ENCODE data around the gene CALN1.
"Not testable (repeated sequence)": the region's sequence is repeated elsewhere in the genome, so short reads cannot be mapped to it uniquely, and the experiment has no call there.

Gene CALN1

DNA sequence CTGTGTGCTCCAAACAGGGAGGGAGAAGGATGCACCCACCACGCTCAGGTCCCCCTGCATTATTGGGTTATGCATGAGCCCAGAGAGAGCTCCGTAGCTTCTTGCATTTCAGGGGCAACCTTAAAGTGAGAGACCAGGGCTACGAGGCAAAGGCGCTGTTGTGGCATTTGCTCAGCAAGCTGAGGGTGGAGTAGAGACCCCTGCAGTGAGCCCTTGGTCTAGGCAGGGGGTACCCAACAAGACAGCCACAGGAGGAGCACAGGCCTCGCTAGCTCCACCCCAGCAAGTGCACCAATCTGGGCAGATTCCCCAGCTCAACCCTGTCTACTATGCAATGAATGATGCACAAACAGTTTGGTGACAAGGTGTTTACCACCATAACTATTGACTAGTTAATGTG is 198.4 kb downstream of the CALN1 start:
- H3K27me3 ChIP-seq (ENCODE audit: low read depth), result no peaks in the 10 kb centered on the region
- in situ Hi-C loops (cut with MboI; ENCODE audit: low sequenced_read_pairs), result no loop called here
- no peaks in the 10 kb centered on the region for H3K4me1 ChIP-seq
- H3K9me3 ChIP-seq, result no peaks in the 10 kb centered on the region
- no peak overlapping the region for H3K4me3 ChIP-seq
- H3K36me3 ChIP-seq (replicated peaks), result no peaks in the 10 kb centered on the region
- no peak for DNase-seq (ENCODE audit: low spot score in 2 of 2)

DNA sequence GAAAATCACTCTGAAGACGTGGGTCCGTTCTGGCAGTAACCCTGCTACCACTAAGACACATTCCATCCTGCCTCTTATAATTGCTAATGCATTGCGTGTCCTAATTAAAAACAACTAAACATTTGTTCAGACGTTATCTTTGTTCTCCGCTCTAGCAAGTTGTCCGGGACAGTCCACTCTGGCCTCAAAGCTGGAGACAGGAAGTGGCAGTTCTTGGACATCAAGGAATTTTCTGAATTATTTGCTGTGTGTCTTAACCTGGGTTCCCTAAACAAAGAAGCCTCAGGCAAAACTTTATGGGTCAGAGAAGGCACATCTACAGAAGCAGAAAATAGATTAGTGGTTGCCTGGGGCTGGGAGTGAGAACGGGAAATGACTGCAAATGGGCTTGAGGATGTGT is 199.1 kb downstream of the CALN1 start:
- DNase-seq (ENCODE audit: low spot score in 2 of 2), result no peak
- in situ Hi-C loops (cut with MboI; ENCODE audit: low sequenced_read_pairs), result no loop called here

DNA sequence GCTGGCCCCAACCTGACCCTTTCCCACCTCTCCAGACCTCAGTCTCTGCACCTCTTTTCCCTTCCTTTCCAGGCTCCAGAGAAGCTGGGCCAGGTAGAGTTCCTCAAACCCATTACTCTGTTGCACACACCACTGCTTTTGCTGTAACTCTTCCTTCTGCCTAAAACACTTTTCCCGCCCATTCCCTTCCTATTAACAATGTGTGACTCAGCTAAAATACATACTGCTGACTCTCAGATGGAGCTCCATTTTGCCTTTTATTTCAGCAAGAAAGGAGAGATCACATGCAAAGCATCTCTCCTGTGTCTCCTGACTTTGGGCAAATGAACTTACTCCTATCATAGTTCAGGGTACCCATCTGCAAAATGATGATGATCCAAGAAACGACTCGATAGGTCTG is 201.0 kb downstream of the CALN1 start:
- Histone ChIP-seq H3K4me1 (no peaks in the 10 kb centered on the region), H3K4me3 (no peak overlapping the region), H3K9me3 (no peaks in the 10 kb centered on the region), H3K27me3 (ENCODE audit: low read depth) (no peaks in the 10 kb centered on the region), H3K36me3 (replicated peaks) (no peaks in the 10 kb centered on the region)
- in situ Hi-C loops (cut with MboI; ENCODE audit: low sequenced_read_pairs), result no loop called here
- DNase-seq (ENCODE audit: low spot score in 2 of 2), result no peak

More for the DNA sequence above, 199.1 kb downstream of the CALN1 start:
- Histone ChIP-seq H3K4me3 (no peak overlapping the region), H3K4me1 (no peaks in the 10 kb centered on the region), H3K27me3 (ENCODE audit: low read depth) (no peaks in the 10 kb centered on the region), H3K36me3 (replicated peaks) (no peaks in the 10 kb centered on the region), H3K9me3 (no peaks in the 10 kb centered on the region)

DNA sequence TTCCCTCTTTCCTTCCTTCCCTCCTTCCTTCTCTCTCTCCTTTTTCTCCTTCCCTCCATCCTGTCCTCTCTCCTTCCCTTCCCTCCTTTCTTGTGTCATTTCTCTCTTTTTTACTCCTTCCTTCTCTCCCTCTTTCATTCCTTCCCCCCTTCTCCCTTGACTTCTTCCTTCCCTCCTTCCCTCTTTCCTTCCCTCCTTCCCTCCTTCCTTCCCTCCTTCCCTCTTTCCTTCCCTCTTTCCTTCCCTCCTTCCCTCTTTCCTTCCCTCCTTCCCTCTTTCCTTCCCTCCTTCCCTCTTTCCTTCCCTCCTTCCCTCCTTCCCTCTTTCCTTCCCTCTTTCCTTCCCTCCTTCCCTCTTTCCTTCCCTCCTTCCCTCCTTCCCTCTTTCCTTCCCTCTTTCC is 203.1 kb downstream of the CALN1 start:
- H3K4me1 ChIP-seq; H3K27me3 ChIP-seq (ENCODE audit: low read depth); H3K9me3 ChIP-seq; H3K4me3 ChIP-seq; in situ Hi-C loops (cut with MboI; ENCODE audit: low sequenced_read_pairs); H3K36me3 ChIP-seq (replicated peaks); DNase-seq (ENCODE audit: low spot score in 2 of 2): not testable (repeated sequence)

DNA sequence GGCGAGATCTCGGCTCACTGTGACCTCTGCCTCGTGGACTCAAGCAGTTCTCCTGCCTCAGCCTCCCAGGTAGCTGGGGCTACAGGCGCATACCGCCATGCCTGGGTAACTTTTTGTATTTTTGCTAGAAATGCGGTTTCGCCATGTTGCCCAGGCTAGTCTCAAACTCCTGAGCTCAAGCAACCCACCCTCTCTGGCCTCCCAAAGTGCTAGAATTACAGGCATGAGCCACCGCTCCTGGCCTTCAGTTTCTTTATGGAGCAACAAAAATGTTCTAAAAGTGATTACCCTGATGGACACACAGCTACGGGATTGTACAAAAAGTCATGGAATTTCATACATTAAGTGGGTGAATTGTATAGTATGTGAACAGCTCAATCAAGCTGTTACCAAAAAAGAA is 216.0 kb downstream of the CALN1 start:
- no peaks in the 10 kb centered on the region for H3K9me3 ChIP-seq
- no peaks in the 10 kb centered on the region for H3K27me3 ChIP-seq (ENCODE audit: low read depth)
- no peak overlapping the region for H3K4me3 ChIP-seq
- H3K36me3 ChIP-seq (replicated peaks), result no peaks in the 10 kb centered on the region
- no peak for DNase-seq (ENCODE audit: low spot score in 2 of 2)
- in situ Hi-C loops (cut with MboI; ENCODE audit: low sequenced_read_pairs), result no loop called here
- H3K4me1 ChIP-seq, result no peaks in the 10 kb centered on the region

DNA sequence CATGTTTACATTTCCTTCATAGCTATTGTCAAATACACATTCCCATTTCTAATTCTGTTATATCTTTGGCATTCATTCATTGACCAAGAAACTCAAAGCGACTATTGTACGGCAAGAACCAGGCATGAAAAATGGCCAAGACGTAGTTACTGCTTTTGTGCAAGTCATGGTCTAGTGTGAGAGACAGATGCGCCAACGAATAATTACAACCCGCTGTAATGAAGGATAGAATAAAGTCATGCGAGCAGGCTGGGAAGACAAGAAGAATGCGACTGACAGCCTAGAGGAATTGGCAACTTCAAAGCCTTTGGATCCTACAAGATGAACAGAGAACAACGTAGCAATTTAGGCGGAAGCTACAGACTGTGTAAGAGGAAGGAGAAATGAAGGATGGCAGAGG is 221.2 kb downstream of the CALN1 start:
- no peaks in the 10 kb centered on the region for H3K4me1 ChIP-seq
- no peak overlapping the region for H3K4me3 ChIP-seq
- no peaks in the 10 kb centered on the region for H3K27me3 ChIP-seq (ENCODE audit: low read depth)
- in situ Hi-C loops (cut with MboI; ENCODE audit: low sequenced_read_pairs), result no loop called here
- H3K9me3 ChIP-seq, result no peaks in the 10 kb centered on the region
- no peaks in the 10 kb centered on the region for H3K36me3 ChIP-seq (replicated peaks)
- no peak for DNase-seq (ENCODE audit: low spot score in 2 of 2)

DNA sequence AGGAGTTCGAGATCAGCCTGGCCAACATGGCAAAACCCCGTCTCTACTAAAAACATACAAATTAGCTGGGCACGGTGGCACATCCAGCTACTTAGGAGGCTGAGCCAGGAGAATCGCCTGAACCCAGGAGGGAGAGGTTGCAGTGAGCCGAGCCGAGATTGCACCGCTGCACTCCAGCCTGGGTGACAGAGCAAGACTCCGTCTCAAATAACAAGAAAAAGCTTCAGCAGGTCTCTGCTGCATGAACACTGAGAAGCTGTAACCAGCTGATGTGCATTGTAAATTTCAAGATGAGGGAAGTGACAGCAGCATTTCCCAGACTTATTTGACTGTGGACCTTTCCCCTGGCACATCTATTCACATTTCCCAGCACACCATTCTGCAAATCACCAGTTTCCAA is 222.0 kb downstream of the CALN1 start:
- H3K27me3 ChIP-seq (ENCODE audit: low read depth), result no peaks in the 10 kb centered on the region
- no peaks in the 10 kb centered on the region for H3K4me1 ChIP-seq
- DNase-seq (ENCODE audit: low spot score in 2 of 2), result no peak
- H3K9me3 ChIP-seq, result no peaks in the 10 kb centered on the region
- no peak overlapping the region for H3K4me3 ChIP-seq
- H3K36me3 ChIP-seq (replicated peaks), result no peaks in the 10 kb centered on the region
- in situ Hi-C loops (cut with MboI; ENCODE audit: low sequenced_read_pairs), result no loop called here

DNA sequence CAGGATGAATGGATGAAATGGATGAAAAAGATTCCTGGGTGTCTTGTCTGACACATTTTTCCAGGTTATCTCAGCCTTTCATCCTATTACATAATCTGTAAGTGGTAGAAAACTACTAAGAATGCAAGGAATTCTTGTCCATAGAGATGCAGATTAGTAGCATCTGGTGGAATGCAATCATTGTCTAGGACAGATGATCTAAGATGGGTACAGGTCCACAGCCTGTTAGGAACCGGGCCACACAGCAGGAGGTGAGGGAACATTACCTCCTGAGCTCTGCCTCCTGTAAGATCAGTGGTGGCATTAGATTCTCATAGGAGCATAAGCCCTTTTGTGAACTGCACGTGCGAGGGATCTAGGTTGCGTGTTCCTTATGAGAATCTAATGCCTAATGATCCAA is 225.0 kb downstream of the CALN1 start:
- Histone ChIP-seq H3K27me3 (ENCODE audit: low read depth) (no peaks in the 10 kb centered on the region), H3K36me3 (replicated peaks) (no peaks in the 10 kb centered on the region), H3K9me3 (no peaks in the 10 kb centered on the region), H3K4me3 (no peak overlapping the region), H3K4me1 (no peaks in the 10 kb centered on the region)
- in situ Hi-C loops (cut with MboI; ENCODE audit: low sequenced_read_pairs), result no loop called here
- DNase-seq (ENCODE audit: low spot score in 2 of 2), result no peak

DNA sequence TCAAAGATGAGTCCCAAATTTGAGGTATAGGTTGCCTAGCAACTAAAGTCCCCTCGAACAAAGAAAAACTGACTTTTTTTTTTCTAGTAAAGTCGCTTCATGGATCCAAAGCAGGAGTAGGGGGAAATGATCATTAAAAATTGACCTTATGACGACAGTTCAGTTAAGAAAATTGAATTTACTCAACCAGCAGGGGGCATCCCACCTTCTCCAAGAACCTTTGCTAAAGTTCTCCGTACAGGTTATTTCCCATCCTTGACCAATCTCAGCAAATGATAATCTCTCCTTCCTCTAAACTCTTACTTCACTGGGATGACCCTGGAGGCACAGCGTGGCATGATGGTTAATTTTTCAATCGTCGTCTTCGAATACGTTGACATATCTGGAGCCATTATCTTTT is 228.3 kb downstream of the CALN1 start:
- no peaks in the 10 kb centered on the region for H3K36me3 ChIP-seq (replicated peaks)
- no peaks in the 10 kb centered on the region for H3K9me3 ChIP-seq
- in situ Hi-C loops (cut with MboI; ENCODE audit: low sequenced_read_pairs), result no loop called here
- H3K27me3 ChIP-seq (ENCODE audit: low read depth), result no peaks in the 10 kb centered on the region
- no peaks in the 10 kb centered on the region for H3K4me1 ChIP-seq
- H3K4me3 ChIP-seq, result no peak overlapping the region
- DNase-seq (ENCODE audit: low spot score in 2 of 2), result peak in 1 of 2 experiments; percentile 7

DNA sequence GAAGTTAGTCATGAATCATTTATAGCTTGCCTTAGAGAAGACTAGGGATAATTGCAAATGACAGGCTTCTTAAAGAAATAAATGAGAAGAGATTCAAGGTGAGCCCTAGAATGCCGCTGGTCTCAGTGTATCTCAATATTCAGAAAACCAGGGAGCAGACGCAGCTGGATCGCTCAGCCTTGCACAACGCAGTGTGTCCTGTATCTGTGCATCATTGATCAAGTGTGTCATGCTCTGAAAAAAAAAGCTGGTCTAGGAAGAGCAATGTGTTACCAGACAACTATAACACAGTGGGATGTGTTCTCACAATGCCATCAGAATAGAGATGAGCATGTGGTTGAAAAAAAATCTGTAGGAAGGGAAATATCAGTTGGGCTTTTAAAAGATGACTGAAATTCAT is 230.1 kb downstream of the CALN1 start:
- in situ Hi-C loops (cut with MboI; ENCODE audit: low sequenced_read_pairs), result no loop called here
- H3K4me3 ChIP-seq, result no peak overlapping the region
- no peak for DNase-seq (ENCODE audit: low spot score in 2 of 2)
- H3K9me3 ChIP-seq, result no peaks in the 10 kb centered on the region
- H3K27me3 ChIP-seq (ENCODE audit: low read depth), result no peaks in the 10 kb centered on the region
- no peaks in the 10 kb centered on the region for H3K36me3 ChIP-seq (replicated peaks)
- no peaks in the 10 kb centered on the region for H3K4me1 ChIP-seq

DNA sequence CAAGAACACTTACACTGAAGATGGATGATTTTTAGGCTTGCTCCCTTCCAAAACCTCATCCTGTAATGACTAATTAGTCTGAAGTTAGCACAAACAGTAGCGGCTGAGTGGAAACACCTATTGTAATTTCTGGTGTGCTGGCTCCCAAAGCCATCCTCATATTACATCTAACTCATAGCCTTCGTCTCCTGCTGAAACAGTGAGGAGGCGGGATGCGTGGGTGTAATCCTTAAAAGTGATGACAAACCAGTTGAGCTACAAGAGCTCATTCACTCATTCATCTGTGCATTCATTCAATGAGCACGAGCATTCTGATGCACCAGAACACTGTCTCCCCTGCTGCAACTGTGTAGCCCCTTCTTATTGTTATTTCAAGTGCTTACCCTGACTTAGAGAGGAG is 235.3 kb downstream of the CALN1 start:
- no peak overlapping the region for H3K4me3 ChIP-seq
- peaks cover 3% of the 10 kb centered on the region; the same call in 1 of the 2 replicates for H3K9me3 ChIP-seq
- no peaks in the 10 kb centered on the region for H3K36me3 ChIP-seq (replicated peaks)
- DNase-seq (ENCODE audit: low spot score in 2 of 2), result no peak
- in situ Hi-C loops (cut with MboI; ENCODE audit: low sequenced_read_pairs), result no loop called here
- H3K27me3 ChIP-seq (ENCODE audit: low read depth), result no peaks in the 10 kb centered on the region
- no peaks in the 10 kb centered on the region for H3K4me1 ChIP-seq

DNA sequence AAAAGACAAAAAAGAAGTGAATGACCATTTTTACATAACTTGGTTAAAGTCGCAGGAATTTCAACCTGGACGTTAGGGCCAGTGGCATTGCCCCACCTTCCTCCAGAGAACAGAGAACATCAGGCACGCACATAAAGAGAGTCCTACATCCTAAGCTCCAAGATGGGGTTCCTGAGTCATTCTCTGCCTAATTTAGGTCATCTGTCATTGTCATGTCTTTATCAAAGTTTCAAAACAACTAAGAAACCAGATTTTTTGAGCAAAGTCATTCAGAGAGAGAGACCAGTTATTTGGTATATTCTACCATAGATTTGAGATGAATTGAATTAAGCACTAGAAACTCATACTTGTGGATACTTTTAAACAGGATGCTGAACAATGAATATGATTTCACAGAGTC is 241.7 kb downstream of the CALN1 start:
- no peak for DNase-seq (ENCODE audit: low spot score in 2 of 2)
- in situ Hi-C loops (cut with MboI; ENCODE audit: low sequenced_read_pairs), result no loop called here
- H3K27me3 ChIP-seq (ENCODE audit: low read depth), result no peaks in the 10 kb centered on the region

DNA sequence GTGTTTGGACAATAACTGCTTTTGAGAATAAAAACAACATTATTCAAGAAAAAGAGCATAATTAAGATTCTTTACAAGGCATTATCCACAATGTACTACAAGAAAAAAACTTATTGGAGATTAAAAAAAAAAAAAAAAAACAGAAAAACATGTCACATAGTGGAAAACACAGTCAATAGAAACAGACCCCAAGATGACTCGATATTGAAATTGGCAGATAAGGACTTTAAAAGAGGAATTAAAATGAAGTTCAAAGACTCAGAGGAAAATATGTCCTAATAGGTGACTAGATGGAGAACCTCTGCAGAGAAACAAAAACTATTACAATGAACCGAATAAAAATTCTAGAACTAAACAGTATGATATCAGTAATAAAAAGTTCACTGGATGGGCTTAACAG is 248.9 kb downstream of the CALN1 start:
- Histone ChIP-seq H3K36me3 (replicated peaks) (no peaks in the 10 kb centered on the region), H3K4me1 (no peaks in the 10 kb centered on the region), H3K27me3 (ENCODE audit: low read depth) (no peaks in the 10 kb centered on the region), H3K4me3 (no peak overlapping the region), H3K9me3 (no peaks in the 10 kb centered on the region; the same call in 1 of the 2 replicates)
- DNase-seq (ENCODE audit: low spot score in 2 of 2), result no peak
- in situ Hi-C loops (cut with MboI; ENCODE audit: low sequenced_read_pairs), result no loop called here

More for the DNA sequence above, 241.7 kb downstream of the CALN1 start:
- Histone ChIP-seq H3K9me3 (peaks cover 3% of the 10 kb centered on the region; the same call in 1 of the 2 replicates), H3K4me1 (no peaks in the 10 kb centered on the region), H3K4me3 (no peak overlapping the region), H3K36me3 (replicated peaks) (no peaks in the 10 kb centered on the region)

DNA sequence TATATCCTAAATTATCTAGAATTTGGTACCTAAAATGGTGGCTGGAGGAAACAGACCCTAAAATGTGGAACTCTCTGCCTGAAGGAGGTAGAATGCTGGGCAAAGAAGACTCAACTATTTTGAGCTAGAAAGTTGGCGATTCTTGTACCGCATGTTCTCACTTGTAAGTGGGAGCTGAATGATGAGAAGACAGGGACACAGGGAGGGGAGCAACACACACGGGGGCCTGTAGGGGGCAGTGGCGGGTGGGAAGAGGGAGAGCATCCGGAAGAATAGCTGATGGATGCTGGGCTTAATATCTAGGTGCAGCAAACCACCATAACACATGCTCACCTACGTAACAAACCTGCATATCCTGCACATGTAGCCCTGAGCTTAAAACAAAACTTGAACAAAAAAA is 250.6 kb downstream of the CALN1 start:
- DNase-seq (ENCODE audit: low spot score in 2 of 2), result peak in 1 of 2 experiments; percentile 9
- Histone ChIP-seq H3K36me3 (replicated peaks) (no peaks in the 10 kb centered on the region), H3K4me1 (no peaks in the 10 kb centered on the region), H3K27me3 (ENCODE audit: low read depth) (no peaks in the 10 kb centered on the region), H3K9me3 (no peaks in the 10 kb centered on the region; the same call in 1 of the 2 replicates), H3K4me3 (no peak overlapping the region)
- in situ Hi-C loops (cut with MboI; ENCODE audit: low sequenced_read_pairs), result no loop called here

DNA sequence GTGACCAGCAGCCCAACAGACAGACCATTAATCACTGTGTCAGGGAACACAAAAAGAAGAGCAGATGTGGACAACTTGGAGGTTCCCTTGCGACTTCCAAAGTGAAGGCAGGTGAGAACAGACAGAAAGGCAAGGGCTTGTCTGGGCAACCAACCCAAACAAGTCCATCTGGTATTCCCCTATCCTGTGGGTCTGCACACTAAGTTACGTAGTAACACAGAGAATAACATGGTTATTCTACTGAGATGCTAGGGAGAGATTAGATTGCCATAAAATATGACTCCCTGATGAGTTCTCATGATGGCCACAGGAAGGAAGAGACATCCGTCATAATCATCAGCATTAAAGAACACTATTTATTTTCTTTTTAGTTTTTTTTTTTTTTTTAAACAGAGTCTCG is 252.2 kb downstream of the CALN1 start:
- in situ Hi-C loops (cut with MboI; ENCODE audit: low sequenced_read_pairs), result no loop called here
- Histone ChIP-seq H3K4me3 (no peak overlapping the region), H3K9me3 (no peaks in the 10 kb centered on the region; the same call in 1 of the 2 replicates), H3K36me3 (replicated peaks) (no peaks in the 10 kb centered on the region), H3K27me3 (ENCODE audit: low read depth) (no peaks in the 10 kb centered on the region), H3K4me1 (no peaks in the 10 kb centered on the region)
- no peak for DNase-seq (ENCODE audit: low spot score in 2 of 2)

All from HAP-1 (cell line).